Activated CD4-positive, alpha-beta T cell treated with anti-CD3 and anti-CD28 coated beads, Interleukin-2, amount 50 U/mL, for 4 hours (primary cell): ENCODE results near the gene PDZRN4.
"Not testable (repeated sequence)": the region's sequence is repeated elsewhere in the genome, so short reads cannot be mapped to it uniquely, and the experiment has no call there.

Source experiments
- DNase-seq, 2 experiments: peaks; one replicate each; pipeline ENCODE4 v3.0.0-alpha.2; 2020

PDZRN4 gene

GRCh38 chr12:41217727-41218126 is 29.6 kb downstream of the PDZRN4 start:
- no peak for DNase-seq

GRCh38 chr12:41220931-41221330 is 32.8 kb downstream of the PDZRN4 start:
- DNase-seq = no peak

- DNase-seq = no peak
Measured at GRCh38 chr12:41221491-41221890, 33.4 kb downstream of the PDZRN4 start.

GRCh38 chr12:41223600-41223999 is 35.5 kb downstream of the PDZRN4 start:
- no peak for DNase-seq

- no peak for DNase-seq
Measured at GRCh38 chr12:41224066-41224465, 35.9 kb downstream of the PDZRN4 start.

- no peak for DNase-seq
Measured at GRCh38 chr12:41225179-41225578, 37.1 kb downstream of the PDZRN4 start.

GRCh38 chr12:41228066-41228820 is 40.1 kb downstream of the PDZRN4 start:
- no peak for DNase-seq

- no peak for DNase-seq
Measured at GRCh38 chr12:41230756-41231155, 42.6 kb downstream of the PDZRN4 start.

- DNase-seq = no peak
Measured at GRCh38 chr12:41234692-41235091, 46.6 kb downstream of the PDZRN4 start.

GRCh38 chr12:41242603-41243002 is 54.5 kb downstream of the PDZRN4 start:
- no peak for DNase-seq

- DNase-seq = no peak
Measured at GRCh38 chr12:41248391-41248790, 60.3 kb downstream of the PDZRN4 start.

GRCh38 chr12:41250748-41251147 is 62.6 kb downstream of the PDZRN4 start:
- DNase-seq = no peak

GRCh38 chr12:41254004-41254914 is 66.1 kb downstream of the PDZRN4 start:
- no peak for DNase-seq

GRCh38 chr12:41263196-41263595 is 75.1 kb downstream of the PDZRN4 start:
- not testable (repeated sequence) for DNase-seq

GRCh38 chr12:41264281-41264680 is 76.2 kb downstream of the PDZRN4 start:
- DNase-seq = no peak

GRCh38 chr12:41269056-41269455 is 80.9 kb downstream of the PDZRN4 start:
- DNase-seq = no peak

GRCh38 chr12:41271489-41271888 is 83.4 kb downstream of the PDZRN4 start:
- no peak for DNase-seq

- no peak for DNase-seq
Measured at GRCh38 chr12:41274643-41275042, 86.5 kb downstream of the PDZRN4 start.

GRCh38 chr12:41277100-41277945 is 89.2 kb downstream of the PDZRN4 start:
- no peak for DNase-seq

- no peak for DNase-seq
Measured at GRCh38 chr12:41277946-41278267, 89.8 kb downstream of the PDZRN4 start.

GRCh38 chr12:41280341-41281095 is 92.4 kb downstream of the PDZRN4 start:
- DNase-seq = not testable (repeated sequence)

GRCh38 chr12:41285470-41285869 is 97.3 kb downstream of the PDZRN4 start:
- not testable (repeated sequence) for DNase-seq
